CD14-positive monocyte (primary cell): Measurements from ENCODE around the gene CIB2. TPM values are rescaled to one million over a fixed set of nuclear protein-coding genes. Genes with fewer than 3 reads are reported as not detected.
A peak's percentile ranks its signal among the peaks of the same experiment; 100 is the strongest.
"Not testable (repeated sequence)": the region's sequence is repeated elsewhere in the genome, so short reads cannot be mapped to it uniquely, and the experiment has no call there.

ENCODE experiments used
- DNase-seq, 3 donors: peaks; one replicate each; pipeline ENCODE4 v3.0.0-alpha.2; 2011 to 2022
- H2AFZ ChIP-seq: 2 replicates; pipeline ENCODE4 v1.6.0; 2012; ENCODE audit warnings: mild to moderate bottlenecking, low read depth, low read length, inconsistent platforms; ENCODE audit not compliant: insufficient read depth, poor library complexity, severe bottlenecking
- H3K27ac ChIP-seq, 2 donors: 1 replicate in 1 of 2; 2 replicates in 1 of 2; pipeline ENCODE4 v1.5.1; 2012 to 2013; ENCODE audit warnings: low read length in 2 of 2, control low read depth in 1 of 2, inconsistent platforms in 1 of 2, low read depth in 1 of 2, mild to moderate bottlenecking in 1 of 2
- H3K27me3 ChIP-seq, 2 donors: one replicate each; pipeline versions ENCODE4 v1.6.0 to v1.6.1; 2011 to 2013; ENCODE audit warnings: low read length in 2 of 2; ENCODE audit not compliant: control insufficient read depth in 2 of 2, insufficient read depth in 2 of 2
- H3K36me3 ChIP-seq, 2 donors: replicated peaks in 1 of 2; 1 replicate in 1 of 2; 2 replicates in 1 of 2; pipeline versions ENCODE4 v1.5.1 to v1.6.1; 2012 to 2013; ENCODE audit warnings: low read length in 2 of 2, control low read depth in 1 of 2, inconsistent platforms in 1 of 2, mild to moderate bottlenecking in 1 of 2; ENCODE audit not compliant: insufficient read depth in 2 of 2, control insufficient read depth in 1 of 2
- H3K4me1 ChIP-seq, 2 donors: 1 replicate in 1 of 2; 2 replicates in 1 of 2; pipeline versions ENCODE4 v1.5.1 to v1.6.1; 2012 to 2013; ENCODE audit warnings: low read length in 2 of 2, control low read depth in 1 of 2, inconsistent platforms in 1 of 2, mild to moderate bottlenecking in 1 of 2, moderate library complexity in 1 of 2; ENCODE audit not compliant: insufficient read depth in 2 of 2, control insufficient read depth in 1 of 2
- H3K4me2 ChIP-seq: replicated peaks from 2 replicates; pipeline ENCODE3; 2012; ENCODE audit warnings: low read length, moderate library complexity, mild to moderate bottlenecking; ENCODE audit not compliant: poor library complexity, severe bottlenecking; ENCODE audit errors: extremely low read depth
- H3K4me3 ChIP-seq, 3 experiments: fragments of 200-600 bp in 1 of 3; sonication (generic) in 1 of 3; replicated peaks in 1 of 3; 1 replicate in 2 of 3; 2 replicates in 1 of 3; pipeline ENCODE4 v1.5.1; 2011 to 2013; ENCODE audit warnings: low read length in 3 of 3, mild to moderate bottlenecking in 3 of 3, control low read depth in 2 of 3, low read depth in 2 of 3, inconsistent platforms in 1 of 3, moderate library complexity in 1 of 3
- H3K79me2 ChIP-seq: 2 replicates; pipeline ENCODE4 v1.6.0; 2012; ENCODE audit warnings: mild to moderate bottlenecking, control low read depth, inconsistent platforms, low read length, moderate library complexity; ENCODE audit not compliant: insufficient read depth
- H3K9ac ChIP-seq: 2 replicates; pipeline ENCODE4 v1.6.0; 2017; ENCODE audit warnings: low read length, mild to moderate bottlenecking; ENCODE audit not compliant: insufficient read depth, poor library complexity, severe bottlenecking
- H3K9me3 ChIP-seq, 2 donors: replicated peaks in 1 of 2; 1 replicate in 1 of 2; 2 replicates in 1 of 2; pipeline versions ENCODE4 v1.5.1 to v1.6.1; 2012 to 2013; ENCODE audit warnings: low read length in 2 of 2, control low read depth in 1 of 2; ENCODE audit not compliant: control insufficient read depth in 1 of 2, insufficient read depth in 1 of 2
- H4K20me1 ChIP-seq: 2 replicates; pipeline ENCODE4 v1.6.0; 2012; ENCODE audit warnings: mild to moderate bottlenecking, low read length, control low read depth, moderate library complexity; ENCODE audit not compliant: insufficient read depth
- H3K27ac Mint-ChIP-seq, 7 donors: one replicate each; pipeline ENCODE4 v1.8.0; 2020; ENCODE audit warnings: mild to moderate bottlenecking in 7 of 7, mixed read lengths in 7 of 7, moderate library complexity in 6 of 7, inconsistent platforms in 2 of 7
- H3K27me3 Mint-ChIP-seq, 3 donors: one replicate each; pipeline ENCODE4 v1.8.0; 2021 to 2022; ENCODE audit warnings: low read depth in 3 of 3, mild to moderate bottlenecking in 3 of 3, mixed read lengths in 3 of 3, moderate library complexity in 3 of 3, inconsistent platforms in 1 of 3
- H3K36me3 Mint-ChIP-seq, 2 donors: one replicate each; pipeline ENCODE4 v1.8.0; 2020; ENCODE audit warnings: mixed read lengths in 2 of 2, inconsistent platforms in 1 of 2, mild to moderate bottlenecking in 1 of 2
- H3K4me1 Mint-ChIP-seq: one replicate; pipeline ENCODE4 v1.8.0; 2020; ENCODE audit warnings: mild to moderate bottlenecking, mixed read lengths
- H3K4me3 Mint-ChIP-seq, 2 donors: one replicate each; pipeline ENCODE4 v1.8.0; 2020; ENCODE audit warnings: mild to moderate bottlenecking in 2 of 2, mixed read lengths in 2 of 2, moderate library complexity in 1 of 2
- H3K9me3 Mint-ChIP-seq, 7 donors: one replicate each; pipeline ENCODE4 v1.8.0; 2020 to 2022; ENCODE audit warnings: mixed read lengths in 7 of 7, mild to moderate bottlenecking in 6 of 7, moderate library complexity in 6 of 7, inconsistent platforms in 2 of 7
- WGBS: methylation state at CpG from one replicate; pipeline ENCODE4 v1.1.5; 2013; ENCODE audit warnings: missing lambda C conversion rate; ENCODE audit not compliant: insufficient coverage; 5-methylcytosine and 5-hydroxymethylcytosine counted together
- intact Hi-C, 2 donors: fragments of 100-400 bp; cut with micrococcal nuclease; formaldehyde crosslinking; loops; one replicate each; pipeline versions ENCODE4 v1.15.0 to v1.15.1; 2023
- polyA plus RNA-seq, 3 donors: library from polyadenylated mRNA; depleted of rRNA in 1 of 3; unstranded in 2 of 3; stranded (reverse) in 1 of 3; fragments of 300-500 nt in 2 of 3; fragments of >200 nt in 1 of 3; fragmentation: Illumina TruSeq in 2 of 3; gene quantifications; 1 replicate in 2 of 3; 2 replicates in 1 of 3; pipeline ENCODE4 v1.2.3, GENCODE V29; 2012 to 2021
- TF ChIP-seq, protein P1 (sequence below): fragments of 200-600 bp; IDR thresholded peaks from one replicate; pipeline ENCODE4 v1.8.0; 2022; ENCODE audit warnings: antibody characterized with exemption, mild to moderate bottlenecking

Gene CIB2
- polyA plus RNA-seq, 3 donors: 0.43 to 0.75 (median 0.51) TPM

GRCh38 chr15:78155355-78155939 lies 24.2 kb upstream of the CIB2 start:
- no CpG with 5 or more reads among the region's 4 CpGs for WGBS
- H3K36me3 ChIP-seq: peaks cover 25 to 50% of the 10 kb centered on the region in 2 donors
- no peak overlapping the region for H2AFZ ChIP-seq
- Mint-ChIP-seq H3K36me3 (peaks cover 43 to 49% of the 10 kb centered on the region in 2 donors), H3K27ac (peak overlapping the region in 3 of 7 donors; percentile 3 to 75 (median 14)), H3K4me3 (no peak overlapping the region), H3K9me3 (no peaks in the 10 kb centered on the region), H3K27me3 (no peaks in the 10 kb centered on the region), H3K4me1 (peaks cover 30% of the 10 kb centered on the region)
- intact Hi-C loops: no loop called here
- no peak overlapping the region for H3K9ac ChIP-seq
- peaks cover 14 to 20% of the 10 kb centered on the region in 2 donors for H3K4me1 ChIP-seq
- H3K4me3 ChIP-seq: no peak overlapping the region
- no peaks in the 10 kb centered on the region for H3K27me3 ChIP-seq
- TF ChIP-seq, protein P1, sequence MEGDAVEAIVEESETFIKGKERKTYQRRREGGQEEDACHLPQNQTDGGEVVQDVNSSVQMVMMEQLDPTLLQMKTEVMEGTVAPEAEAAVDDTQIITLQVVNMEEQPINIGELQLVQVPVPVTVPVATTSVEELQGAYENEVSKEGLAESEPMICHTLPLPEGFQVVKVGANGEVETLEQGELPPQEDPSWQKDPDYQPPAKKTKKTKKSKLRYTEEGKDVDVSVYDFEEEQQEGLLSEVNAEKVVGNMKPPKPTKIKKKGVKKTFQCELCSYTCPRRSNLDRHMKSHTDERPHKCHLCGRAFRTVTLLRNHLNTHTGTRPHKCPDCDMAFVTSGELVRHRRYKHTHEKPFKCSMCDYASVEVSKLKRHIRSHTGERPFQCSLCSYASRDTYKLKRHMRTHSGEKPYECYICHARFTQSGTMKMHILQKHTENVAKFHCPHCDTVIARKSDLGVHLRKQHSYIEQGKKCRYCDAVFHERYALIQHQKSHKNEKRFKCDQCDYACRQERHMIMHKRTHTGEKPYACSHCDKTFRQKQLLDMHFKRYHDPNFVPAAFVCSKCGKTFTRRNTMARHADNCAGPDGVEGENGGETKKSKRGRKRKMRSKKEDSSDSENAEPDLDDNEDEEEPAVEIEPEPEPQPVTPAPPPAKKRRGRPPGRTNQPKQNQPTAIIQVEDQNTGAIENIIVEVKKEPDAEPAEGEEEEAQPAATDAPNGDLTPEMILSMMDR: no peak
- DNase-seq: no peak
- H3K27ac ChIP-seq: no peak overlapping the region
- H3K79me2 ChIP-seq: peaks cover 42% of the 10 kb centered on the region
- no peak overlapping the region for H3K4me2 ChIP-seq
- H3K9me3 ChIP-seq: no peaks in the 10 kb centered on the region
- peaks cover 19% of the 10 kb centered on the region for H4K20me1 ChIP-seq

DNA sequence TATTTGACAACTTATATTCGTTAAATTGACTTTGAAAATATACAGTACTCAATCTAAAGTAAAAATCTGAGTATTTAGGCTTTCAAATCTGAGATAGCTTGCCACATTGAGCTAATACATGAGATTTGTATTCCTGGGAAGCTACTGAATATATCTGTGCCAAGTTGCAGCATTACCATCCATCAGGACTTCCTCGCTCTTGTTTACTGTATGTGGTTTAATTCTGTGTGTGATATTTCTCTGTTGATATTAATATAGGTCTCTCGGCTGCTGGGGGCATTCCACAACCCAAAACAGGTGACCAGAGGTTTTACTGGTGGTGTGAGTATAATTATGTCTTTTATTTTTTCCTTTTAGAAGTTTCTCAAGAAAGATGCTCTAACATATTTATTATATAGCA lies 23.7 kb upstream of the CIB2 start:
- peaks cover 35% of the 10 kb centered on the region for H3K4me1 Mint-ChIP-seq
- H3K4me3 Mint-ChIP-seq: no peak overlapping the region
- H3K9ac ChIP-seq: no peak overlapping the region
- H3K36me3 Mint-ChIP-seq: peaks cover 40 to 48% of the 10 kb centered on the region in 2 donors
- no peaks in the 10 kb centered on the region for H3K9me3 ChIP-seq
- no CpG with 5 or more reads among the region's 3 CpGs for WGBS
- peak overlapping the region in 1 of 7 donors; percentile 58 for H3K27ac Mint-ChIP-seq
- no peak overlapping the region for H2AFZ ChIP-seq
- no peak for DNase-seq
- H3K4me3 ChIP-seq: no peak overlapping the region
- TF ChIP-seq, protein P1: no peak
- H3K36me3 ChIP-seq: peaks cover 21 to 45% of the 10 kb centered on the region in 2 donors
- H3K27me3 ChIP-seq: no peaks in the 10 kb centered on the region
- intact Hi-C loops: no loop called here
- peaks cover 19% of the 10 kb centered on the region for H4K20me1 ChIP-seq
- H3K4me1 ChIP-seq: peaks cover 19 to 25% of the 10 kb centered on the region in 2 donors
- no peaks in the 10 kb centered on the region for H3K9me3 Mint-ChIP-seq
- peaks cover 0 to under 1% (median 0%) of the 10 kb centered on the region in 3 donors for H3K27me3 Mint-ChIP-seq
- H3K4me2 ChIP-seq: no peak overlapping the region
- H3K27ac ChIP-seq: no peak overlapping the region
- H3K79me2 ChIP-seq: peaks cover 47% of the 10 kb centered on the region

DNA sequence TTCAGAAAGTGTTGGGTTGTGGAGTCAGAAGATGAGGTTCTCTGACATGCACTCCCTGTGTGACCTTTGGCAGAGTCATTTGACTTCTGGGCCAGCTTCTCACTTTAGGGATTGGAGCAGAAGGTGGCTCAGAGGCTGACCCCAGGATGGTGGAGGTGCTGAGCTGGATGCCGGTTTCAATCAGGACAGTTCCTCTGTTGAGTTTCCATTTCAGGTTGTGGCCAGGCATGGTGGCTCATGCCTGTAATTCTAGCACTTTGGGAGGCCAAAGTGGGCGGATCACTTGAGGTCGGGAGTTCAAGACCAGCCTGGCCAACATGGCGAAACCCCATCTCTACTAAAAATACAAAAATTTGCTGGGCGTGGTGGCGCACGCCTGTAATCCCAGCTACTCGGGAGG lies 19.8 kb upstream of the CIB2 start:
- peaks cover 63% of the 10 kb centered on the region for H3K79me2 ChIP-seq
- H3K9me3 Mint-ChIP-seq, H3K9ac ChIP-seq, H3K4me3 ChIP-seq, H3K4me2 ChIP-seq, H3K4me3 Mint-ChIP-seq, H3K27me3 ChIP-seq, DNase-seq, H3K27ac ChIP-seq, H3K27me3 Mint-ChIP-seq, H2AFZ ChIP-seq, intact Hi-C loops, H3K9me3 ChIP-seq: not testable (repeated sequence)
- WGBS: 77% methylated on average over 2 of the region's 8 CpGs
- Mint-ChIP-seq H3K27ac (peak overlapping the region in 1 of 7 donors; percentile 40), H3K4me1 (peaks cover 48% of the 10 kb centered on the region), H3K36me3 (peaks cover 7 to 17% of the 10 kb centered on the region in 2 donors)
- H3K4me1 ChIP-seq: peaks cover 29 to 44% of the 10 kb centered on the region in 2 donors
- peaks cover 2 to 11% of the 10 kb centered on the region in 2 donors for H3K36me3 ChIP-seq
- peaks cover 19% of the 10 kb centered on the region for H4K20me1 ChIP-seq
